ENCODE measurements around the gene PDE4D. TPM values are rescaled to one million over a fixed set of nuclear protein-coding genes. Genes with fewer than 3 reads are reported as not detected.

The PDE4D gene
- total RNA-seq, 1 donor from 2014 or later: 6.8 TPM

DNA sequence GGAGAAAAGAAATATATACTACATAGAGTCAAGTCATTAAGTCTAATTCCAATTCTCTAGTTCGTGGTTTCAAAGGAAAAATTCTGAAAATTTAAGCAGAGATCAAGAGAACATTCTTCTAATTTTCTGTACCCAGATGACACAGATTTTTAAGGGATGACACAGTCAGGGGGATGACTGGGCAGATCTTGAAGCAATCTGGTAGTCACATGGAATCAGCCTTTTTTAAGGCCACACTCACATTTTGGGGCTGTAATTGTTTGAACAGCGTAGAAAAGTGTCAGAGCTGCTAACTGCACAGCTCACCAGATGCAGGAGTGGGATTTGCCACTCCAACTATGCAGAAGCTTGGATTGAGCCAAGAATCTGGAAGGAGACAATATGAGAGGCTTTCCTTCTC is 20.4 kb downstream of the PDE4D start:
- DNase-seq (ENCODE audit: low read depth): no peak
- TF ChIP-seq, protein P1, sequence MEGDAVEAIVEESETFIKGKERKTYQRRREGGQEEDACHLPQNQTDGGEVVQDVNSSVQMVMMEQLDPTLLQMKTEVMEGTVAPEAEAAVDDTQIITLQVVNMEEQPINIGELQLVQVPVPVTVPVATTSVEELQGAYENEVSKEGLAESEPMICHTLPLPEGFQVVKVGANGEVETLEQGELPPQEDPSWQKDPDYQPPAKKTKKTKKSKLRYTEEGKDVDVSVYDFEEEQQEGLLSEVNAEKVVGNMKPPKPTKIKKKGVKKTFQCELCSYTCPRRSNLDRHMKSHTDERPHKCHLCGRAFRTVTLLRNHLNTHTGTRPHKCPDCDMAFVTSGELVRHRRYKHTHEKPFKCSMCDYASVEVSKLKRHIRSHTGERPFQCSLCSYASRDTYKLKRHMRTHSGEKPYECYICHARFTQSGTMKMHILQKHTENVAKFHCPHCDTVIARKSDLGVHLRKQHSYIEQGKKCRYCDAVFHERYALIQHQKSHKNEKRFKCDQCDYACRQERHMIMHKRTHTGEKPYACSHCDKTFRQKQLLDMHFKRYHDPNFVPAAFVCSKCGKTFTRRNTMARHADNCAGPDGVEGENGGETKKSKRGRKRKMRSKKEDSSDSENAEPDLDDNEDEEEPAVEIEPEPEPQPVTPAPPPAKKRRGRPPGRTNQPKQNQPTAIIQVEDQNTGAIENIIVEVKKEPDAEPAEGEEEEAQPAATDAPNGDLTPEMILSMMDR (IDR thresholded peaks at IDR 0.05; ENCODE audit: insufficient read depth, low read length, severe bottlenecking): no peak
- Histone ChIP-seq H3K27me3 (ENCODE audit: control insufficient read depth, insufficient read depth, low read length) (peaks cover 3% of the 10 kb centered on the region), H3K4me3 (ENCODE audit: low read depth, low read length) (no peak overlapping the region), H3K36me3 (ENCODE audit: control insufficient read depth, insufficient read depth, low read length) (no peaks in the 10 kb centered on the region)
- no peak for FAIRE-seq

DNA sequence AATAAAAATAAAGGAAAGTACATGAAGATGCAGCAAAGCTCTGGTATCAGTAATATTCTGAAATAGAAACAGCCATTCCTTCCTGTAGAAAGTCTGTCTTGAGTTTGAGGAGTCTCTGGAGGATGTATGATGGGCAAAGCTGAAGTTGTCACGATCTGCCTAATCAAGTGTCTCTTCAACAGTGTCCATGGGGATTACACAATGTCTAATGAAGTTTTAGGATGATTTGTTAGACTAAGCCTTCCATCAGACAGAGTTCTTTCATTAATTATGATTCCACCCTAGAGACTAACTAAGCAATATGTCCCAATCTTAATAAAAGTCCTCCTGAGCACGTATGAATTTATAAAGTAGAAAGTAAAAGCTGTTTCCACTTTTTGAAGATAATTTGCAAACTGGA is 26.9 kb downstream of the PDE4D start:
- TF ChIP-seq, protein P1 (IDR thresholded peaks at IDR 0.05; ENCODE audit: insufficient read depth, low read length, severe bottlenecking): no peak
- Histone ChIP-seq H3K27me3 (ENCODE audit: control insufficient read depth, insufficient read depth, low read length) (no peaks in the 10 kb centered on the region), H3K36me3 (ENCODE audit: control insufficient read depth, insufficient read depth, low read length) (no peaks in the 10 kb centered on the region), H3K4me3 (ENCODE audit: low read depth, low read length) (no peak overlapping the region)
- DNase-seq (ENCODE audit: low read depth) (no peak), FAIRE-seq (no peak)

DNA sequence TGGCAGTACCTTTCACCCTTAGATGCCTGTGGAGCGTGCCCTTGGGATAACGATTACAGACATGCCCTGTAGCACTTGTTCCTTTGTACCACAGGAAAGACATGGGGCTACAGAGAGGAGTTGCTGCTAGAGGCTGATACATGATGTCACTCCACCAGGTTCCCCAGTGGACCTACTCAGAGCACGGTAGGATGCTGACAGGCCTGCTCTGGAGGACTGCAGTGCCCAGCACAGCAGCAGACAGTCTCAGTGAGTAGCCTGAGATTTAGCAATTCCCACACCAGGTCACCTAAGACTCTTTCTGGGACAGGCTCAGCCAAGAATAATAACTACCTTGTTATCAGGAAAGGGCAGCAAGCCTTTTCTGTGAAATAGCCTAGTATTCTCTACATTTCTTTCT is 28.8 kb downstream of the PDE4D start:
- no peak for FAIRE-seq
- H3K36me3 ChIP-seq (ENCODE audit: control insufficient read depth, insufficient read depth, low read length): no peaks in the 10 kb centered on the region

DNA sequence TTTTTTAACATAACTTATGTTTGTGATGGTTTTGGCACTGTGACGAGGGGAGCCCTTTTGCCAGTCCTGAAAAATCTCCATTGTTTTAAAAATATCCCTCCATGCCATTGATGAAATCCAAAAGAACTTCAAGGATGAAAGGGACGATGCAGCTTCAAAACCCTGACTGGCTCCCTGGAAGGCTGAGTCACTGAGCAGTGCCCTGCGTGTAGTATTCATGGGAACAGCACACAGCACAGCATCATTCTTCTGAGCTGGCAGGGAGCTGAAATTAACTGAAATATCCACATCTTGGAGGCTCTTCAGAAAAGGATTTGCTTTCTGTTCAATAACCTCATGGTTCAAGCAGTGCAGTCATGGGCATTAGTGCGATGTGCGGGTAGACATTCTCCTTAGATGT is 29.7 kb downstream of the PDE4D start:
- no peaks in the 10 kb centered on the region for H3K27me3 ChIP-seq (ENCODE audit: control insufficient read depth, insufficient read depth, low read length)
- H3K36me3 ChIP-seq (ENCODE audit: control insufficient read depth, insufficient read depth, low read length): no peaks in the 10 kb centered on the region
- no peak for DNase-seq (ENCODE audit: low read depth)
- TF ChIP-seq, protein P1 (IDR thresholded peaks at IDR 0.05; ENCODE audit: insufficient read depth, low read length, severe bottlenecking): no peak
- no peak overlapping the region for H3K4me3 ChIP-seq (ENCODE audit: low read depth, low read length)
- no peak for FAIRE-seq

More for the DNA sequence above, 28.8 kb downstream of the PDE4D start:
- DNase-seq (ENCODE audit: low read depth): no peak
- H3K4me3 ChIP-seq (ENCODE audit: low read depth, low read length): no peak overlapping the region
- H3K27me3 ChIP-seq (ENCODE audit: control insufficient read depth, insufficient read depth, low read length): no peaks in the 10 kb centered on the region
- TF ChIP-seq, protein P1 (IDR thresholded peaks at IDR 0.05; ENCODE audit: insufficient read depth, low read length, severe bottlenecking): no peak

DNA sequence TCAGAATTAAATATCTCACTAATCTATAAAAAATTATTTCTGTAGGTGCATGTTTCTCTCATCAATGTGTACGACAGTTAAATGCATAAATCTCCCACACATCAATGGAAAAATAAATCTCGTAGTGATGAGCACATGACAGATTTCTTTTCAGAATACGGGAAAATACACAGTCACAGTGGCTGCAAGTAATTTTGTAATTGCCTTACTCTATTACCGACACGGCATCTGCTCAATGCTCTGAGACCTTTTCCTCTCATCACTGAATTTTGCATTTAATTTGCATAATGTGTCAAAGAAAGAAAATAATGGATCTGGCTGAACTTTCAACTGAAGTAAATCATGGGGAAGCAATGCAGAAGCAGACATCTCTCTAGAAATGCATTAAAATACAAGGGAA is 37.2 kb downstream of the PDE4D start:
- TF ChIP-seq, protein P1 (IDR thresholded peaks at IDR 0.05; ENCODE audit: insufficient read depth, low read length, severe bottlenecking): no peak
- DNase-seq (ENCODE audit: low read depth): no peak
- no peak for FAIRE-seq
- Histone ChIP-seq H3K4me3 (ENCODE audit: low read depth, low read length) (no peak overlapping the region), H3K36me3 (ENCODE audit: control insufficient read depth, insufficient read depth, low read length) (no peaks in the 10 kb centered on the region), H3K27me3 (ENCODE audit: control insufficient read depth, insufficient read depth, low read length) (no peaks in the 10 kb centered on the region)

DNA sequence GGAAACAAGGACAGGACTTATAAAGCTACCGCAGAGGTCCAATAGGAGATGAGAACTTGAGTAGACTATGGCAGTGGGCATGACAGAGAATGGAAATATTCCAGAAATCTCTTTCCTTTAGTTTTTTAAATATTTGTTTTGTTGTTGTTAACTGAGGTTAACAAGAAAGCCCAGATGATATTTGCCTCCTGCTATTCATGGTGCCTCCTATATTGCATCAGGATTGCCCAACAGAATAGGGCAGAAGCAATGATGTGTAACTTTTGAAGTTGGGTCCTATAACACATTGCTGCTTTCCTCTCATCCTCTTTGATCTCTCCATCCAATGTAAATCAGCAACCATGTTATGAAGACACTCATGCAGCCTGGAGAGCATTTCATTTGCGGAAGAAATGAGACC is 42.8 kb downstream of the PDE4D start:
- DNase-seq (ENCODE audit: low read depth): no peak
- TF ChIP-seq, protein P1 (IDR thresholded peaks at IDR 0.05; ENCODE audit: insufficient read depth, low read length, severe bottlenecking): no peak
- no peak for FAIRE-seq
- Histone ChIP-seq H3K36me3 (ENCODE audit: control insufficient read depth, insufficient read depth, low read length) (no peaks in the 10 kb centered on the region), H3K27me3 (ENCODE audit: control insufficient read depth, insufficient read depth, low read length) (no peaks in the 10 kb centered on the region), H3K4me3 (ENCODE audit: low read depth, low read length) (no peak overlapping the region)

Measured in bronchial epithelial cell (primary cell).